Measurements from ENCODE around the gene SCUBE1.
A peak's percentile ranks its signal among the peaks of the same experiment; 100 is the strongest.

Gene SCUBE1

GRCh38 chr22:43207849-43208702 lies 135.1 kb downstream of the SCUBE1 start:
- TF ChIP-seq CTCF (IDR thresholded peaks at IDR 0.05; ENCODE audit: unreplicated experiment in 3 of 3) = no peak
- Mint-ChIP-seq H3K36me3 (ENCODE audit: low read depth) (no peaks in the 10 kb centered on the region), H3K27me3 (ENCODE audit: low read depth) (no peaks in the 10 kb centered on the region), H3K9me3 (no peaks in the 10 kb centered on the region), H3K27ac (no peak overlapping the region), H3K4me3 (no peak overlapping the region), H3K4me1 (no peaks in the 10 kb centered on the region)

GRCh38 chr22:43207386-43207785 lies 135.8 kb downstream of the SCUBE1 start:
- H3K4me3 Mint-ChIP-seq = no peak overlapping the region
- no peak for TF ChIP-seq CTCF (IDR thresholded peaks at IDR 0.05; ENCODE audit: unreplicated experiment in 3 of 3)
- no peaks in the 10 kb centered on the region for H3K27me3 Mint-ChIP-seq (ENCODE audit: low read depth)
- peaks cover 5% of the 10 kb centered on the region for H3K36me3 Mint-ChIP-seq (ENCODE audit: low read depth)
- H3K27ac Mint-ChIP-seq = no peak overlapping the region
- H3K9me3 Mint-ChIP-seq = no peaks in the 10 kb centered on the region
- H3K4me1 Mint-ChIP-seq = no peaks in the 10 kb centered on the region

- no peaks in the 10 kb centered on the region for H3K4me1 Mint-ChIP-seq
- peak overlapping the region in 1 of 3 experiments; percentile 41 for H3K27ac Mint-ChIP-seq
- H3K27me3 Mint-ChIP-seq (ENCODE audit: low read depth) = no peaks in the 10 kb centered on the region
- TF ChIP-seq CTCF (IDR thresholded peaks at IDR 0.05; ENCODE audit: unreplicated experiment in 3 of 3) = no peak
- H3K9me3 Mint-ChIP-seq = no peaks in the 10 kb centered on the region
- peaks cover 5% of the 10 kb centered on the region for H3K36me3 Mint-ChIP-seq (ENCODE audit: low read depth)
- no peak overlapping the region for H3K4me3 Mint-ChIP-seq
Measured at GRCh38 chr22:43206509-43207161, 136.5 kb downstream of the SCUBE1 start.

GRCh38 chr22:43205748-43206508 lies 137.2 kb downstream of the SCUBE1 start:
- H3K27ac Mint-ChIP-seq = peak overlapping the region in 1 of 3 experiments; percentile 41
- peaks cover 5% of the 10 kb centered on the region for H3K36me3 Mint-ChIP-seq (ENCODE audit: low read depth)
- no peak overlapping the region for H3K4me3 Mint-ChIP-seq
- no peaks in the 10 kb centered on the region for H3K9me3 Mint-ChIP-seq
- no peak for TF ChIP-seq CTCF (IDR thresholded peaks at IDR 0.05; ENCODE audit: unreplicated experiment in 3 of 3)
- no peaks in the 10 kb centered on the region for H3K4me1 Mint-ChIP-seq
- H3K27me3 Mint-ChIP-seq (ENCODE audit: low read depth) = no peaks in the 10 kb centered on the region

- H3K4me1 Mint-ChIP-seq = no peaks in the 10 kb centered on the region
- no peaks in the 10 kb centered on the region for H3K9me3 Mint-ChIP-seq
- H3K27me3 Mint-ChIP-seq (ENCODE audit: low read depth) = no peaks in the 10 kb centered on the region
- H3K4me3 Mint-ChIP-seq = no peak overlapping the region
- no peak overlapping the region for H3K27ac Mint-ChIP-seq
- TF ChIP-seq CTCF (IDR thresholded peaks at IDR 0.05; ENCODE audit: unreplicated experiment in 3 of 3) = no peak
- H3K36me3 Mint-ChIP-seq (ENCODE audit: low read depth) = peaks cover 5% of the 10 kb centered on the region
Measured at GRCh38 chr22:43205261-43205691, 137.9 kb downstream of the SCUBE1 start.
